A673 (cell line): Measurements from ENCODE around the gene SNCAIP.

ENCODE experiments used
- CTCF ChIP-seq: fragments of 300-800, 200-600 bp; sonication (generic); conservative IDR thresholded peaks from 2 replicates; pipeline ENCODE4 v1.5.1; 2017; ENCODE audit warnings: low read depth, mild to moderate bottlenecking, antibody characterized with exemption, low read length, moderate library complexity, mixed read lengths
- EZH2 ChIP-seq: fragments of 200-600 bp; sonication (generic); IDR thresholded peaks from 2 replicates; pipeline ENCODE4 v1.6.1; 2017; ENCODE audit warnings: borderline replicate concordance, low read depth, mild to moderate bottlenecking, mixed read lengths, antibody characterized with exemption, low read length; ENCODE audit not compliant: poor library complexity, severe bottlenecking

DNA sequence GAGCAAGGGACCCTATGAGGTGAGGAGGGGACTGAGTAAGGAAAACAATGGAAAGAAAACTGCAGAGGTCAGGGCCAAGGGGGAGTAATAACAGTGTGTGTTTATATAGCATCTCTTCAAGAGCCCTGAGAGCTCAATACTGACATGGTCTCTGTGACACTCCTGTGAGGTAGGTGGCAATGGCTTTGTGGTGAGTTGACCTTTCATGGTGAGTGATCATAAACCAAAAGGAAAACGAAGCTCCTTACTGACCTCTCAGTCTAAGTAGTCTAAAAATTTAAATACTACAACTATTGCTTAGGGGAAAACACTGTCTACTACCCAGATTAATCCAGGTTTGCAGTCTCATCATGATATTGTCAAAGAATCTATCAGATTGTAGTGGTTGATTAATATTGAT is 130.9 kb downstream of the SNCAIP start:
- TF ChIP-seq CTCF = no peak
- no peak for TF ChIP-seq EZH2
